Posterior cingulate gyrus (tissue), 11 donors: ENCODE results near the gene POU3F3.

Experiments
- DNase-seq, 10 donors: peaks; one replicate each; pipeline versions ENCODE4 v3.0.0 to v3.0.0-alpha.2; 2020 to 2021; ENCODE audit warnings: mixed read lengths in 3 of 10
- intact Hi-C: fragments of 100-400 bp; cut with DNase I; formaldehyde crosslinking; loops from one replicate; pipeline ENCODE4 v1.15.1; 2023

The POU3F3 gene

GRCh38 chr2:104896446-104896845 is 42.5 kb downstream of the POU3F3 start:
- intact Hi-C loops: no loop called here
- DNase-seq: no peak

GRCh38 chr2:104897515-104898184 is 43.7 kb downstream of the POU3F3 start:
- intact Hi-C loops: no loop called here
- no peak for DNase-seq

GRCh38 chr2:104900608-104901007 is 46.7 kb downstream of the POU3F3 start:
- intact Hi-C loops: no loop called here
- DNase-seq: no peak

GRCh38 chr2:104901037-104901881 is 47.3 kb downstream of the POU3F3 start:
- DNase-seq: no peak
- intact Hi-C loops: no loop called here

GRCh38 chr2:104902317-104902716 is 48.4 kb downstream of the POU3F3 start:
- intact Hi-C loops: no loop called here
- DNase-seq: no peak
